GM12878 (cell line): ENCODE measurements around the gene PRKCZ. TPM values are rescaled to one million over a fixed set of nuclear protein-coding genes. Genes with fewer than 3 reads are reported as not detected.

Experiments used
- ATAC-seq: fragments of 200-7000 bp; cut with Tn5 transposase; 3 replicates; pipeline ENCODE4 v1.9.1; 2020; ENCODE audit warnings: mild to moderate bottlenecking, moderate library complexity
- BruUV-seq: library from RNA; stranded (reverse); fragments of 400-500 nt; replicated peaks from 2 replicates; lab custom pipeline; 2021; lab: Mats Ljungman, UMichigan
- CTCF ChIA-PET: fragments of 300-600 bp; sonication (Branson Sonifier 250); formaldehyde crosslinking; extraction: SDS; loops from one replicate; lab custom pipeline; 2021; ENCODE audit warnings: inconsistent platforms; lab: Yijun Ruan, JAX
- POLR2A ChIA-PET: fragments of 350-600 bp; formaldehyde crosslinking; extraction: SDS; loops from one replicate; lab custom pipeline; 2021; ENCODE audit warnings: inconsistent platforms; lab: Charles Lee
- RAD21 ChIA-PET: fragments of 300-600 bp; sonication (Branson Sonifier 250); formaldehyde crosslinking; loops from one replicate; lab custom pipeline; 2023; ENCODE audit warnings: antibody characterized with exemption; ENCODE audit not compliant: unreplicated experiment; lab: Charles Lee
- SMC1A ChIA-PET: fragments of 300-600 bp; sonication (Branson Sonifier 250); formaldehyde crosslinking; loops from one replicate; lab custom pipeline; 2023; ENCODE audit not compliant: unreplicated experiment, uncharacterized antibody; lab: Charles Lee
- DNase-seq: peaks from one replicate; pipeline ENCODE4 v3.0.0-alpha.2; 2011; ENCODE audit warnings: low read depth, low spot score
- FAIRE-seq: peaks from 3 replicates; lab custom pipeline; 2011; peaks lifted over from hg19 to GRCh38; lab: Jason Lieb, UNC
- H2AFZ ChIP-seq: 2 replicates; pipeline ENCODE4 v1.6.0; 2011; ENCODE audit warnings: low read depth, low read length, control low read depth; ENCODE audit not compliant: control insufficient read depth
- H3K27ac ChIP-seq: 2 replicates; pipeline ENCODE4 v1.5.1; 2011; ENCODE audit warnings: control low read depth; ENCODE audit not compliant: control insufficient read depth, insufficient read depth
- H3K27me3 ChIP-seq, 2 experiments: replicated peaks in 1 of 2; 2 replicates each; pipeline versions ENCODE4 v1.6.0 to v1.6.1; 2011; ENCODE audit warnings: low read length in 1 of 2; ENCODE audit not compliant: control insufficient read depth in 2 of 2, insufficient read depth in 2 of 2
- H3K36me3 ChIP-seq, 2 experiments: 2 replicates each; pipeline ENCODE4 v1.5.1; 2011; ENCODE audit warnings: low read length in 1 of 2; ENCODE audit not compliant: control insufficient read depth in 2 of 2, insufficient read depth in 2 of 2
- H3K4me1 ChIP-seq: 2 replicates; pipeline ENCODE4 v1.6.1; 2011; ENCODE audit warnings: mild to moderate bottlenecking, low read length, moderate library complexity, mixed read lengths; ENCODE audit not compliant: control insufficient read depth, insufficient read depth
- H3K4me2 ChIP-seq: 2 replicates; pipeline ENCODE4 v1.6.0; 2011; ENCODE audit warnings: control low read depth; ENCODE audit not compliant: control insufficient read depth, insufficient read depth
- H3K4me3 ChIP-seq: fragments of 200-600 bp; sonication (generic); 2 replicates; pipeline ENCODE4 v1.5.1; 2016
- H3K79me2 ChIP-seq: 2 replicates; pipeline ENCODE4 v1.6.0; 2011; ENCODE audit warnings: low read length; ENCODE audit not compliant: control insufficient read depth, insufficient read depth
- H3K9ac ChIP-seq: 2 replicates; pipeline ENCODE4 v1.8.0; 2011; ENCODE audit warnings: low read length, control low read depth, mixed read lengths; ENCODE audit not compliant: control insufficient read depth, insufficient read depth
- H3K9me3 ChIP-seq: replicated peaks from 3 replicates; pipeline ENCODE4 v1.5.1; 2011; ENCODE audit warnings: mild to moderate bottlenecking, low read length; ENCODE audit not compliant: control insufficient read depth, insufficient read depth
- H4K20me1 ChIP-seq: 2 replicates; pipeline ENCODE4 v1.6.0; 2011; ENCODE audit not compliant: control insufficient read depth, insufficient read depth
- ATF2 ChIP-seq: IDR thresholded peaks from 2 replicates; pipeline ENCODE4 v1.6.1; 2012; ENCODE audit warnings: low read length, inconsistent platforms
- ATF7 ChIP-seq: fragments of 450-650 bp; IDR thresholded peaks from 2 replicates; pipeline ENCODE4 v1.6.1; 2016; ENCODE audit warnings: low read depth, mild to moderate bottlenecking
- BCL11A ChIP-seq: IDR thresholded peaks from 2 replicates; pipeline ENCODE4 v1.6.1; 2011; ENCODE audit warnings: low read depth, low read length
- BMI1 ChIP-seq: fragments of 450-650 bp; IDR thresholded peaks from 2 replicates; pipeline ENCODE4 v1.6.1; 2016; ENCODE audit warnings: mild to moderate bottlenecking, moderate library complexity, borderline replicate concordance
- CREM ChIP-seq: IDR thresholded peaks from 2 replicates; pipeline ENCODE4 v1.6.1; 2014; ENCODE audit warnings: antibody characterized with exemption, low read depth
- EP300 ChIP-seq, 2 experiments: fragments of 150-350 bp in 1 of 2; IDR thresholded peaks; 2 replicates each; pipeline ENCODE4 v1.6.1; 2011 to 2012; ENCODE audit warnings: low read depth in 2 of 2, low read length in 2 of 2, borderline replicate concordance in 1 of 2, improper control_type of control experiment in 1 of 2, inconsistent platforms in 1 of 2; ENCODE audit not compliant: control insufficient read depth in 1 of 2
- IKZF1 ChIP-seq: fragments of 450-650 bp; conservative IDR thresholded peaks from 2 replicates; pipeline ENCODE4 v1.6.1; 2017; ENCODE audit warnings: antibody characterized with exemption, mild to moderate bottlenecking
- IRF4 ChIP-seq: IDR thresholded peaks from 2 replicates; pipeline ENCODE4 v1.6.1; 2011; ENCODE audit warnings: low read depth, low read length
- KDM1A ChIP-seq: fragments of 200-600 bp; sonication (generic); IDR thresholded peaks from 2 replicates; pipeline ENCODE4 v1.6.1; 2016; ENCODE audit warnings: borderline replicate concordance
- MAX ChIP-seq: IDR thresholded peaks from 2 replicates; pipeline ENCODE4 v1.6.1; 2012; ENCODE audit warnings: low read depth, low read length, improper control_type of control experiment
- NFXL1 ChIP-seq: fragments of 450-650 bp; IDR thresholded peaks from 2 replicates; pipeline ENCODE4 v1.6.1; 2017; ENCODE audit warnings: antibody characterized with exemption, mild to moderate bottlenecking, borderline replicate concordance
- NFYA ChIP-seq: IDR thresholded peaks from 2 replicates; pipeline ENCODE4 v1.6.1; 2011; ENCODE audit warnings: low read depth, mild to moderate bottlenecking, low read length, improper control_type of control experiment, borderline replicate concordance
- NR2F1 ChIP-seq: fragments of 450-650 bp; conservative IDR thresholded peaks from 2 replicates; pipeline ENCODE4 v1.6.1; 2017; ENCODE audit warnings: mild to moderate bottlenecking
- PBX3 ChIP-seq: IDR thresholded peaks from 2 replicates; pipeline ENCODE4 v1.6.1; 2011; ENCODE audit warnings: mild to moderate bottlenecking, low read depth, low read length, moderate library complexity; ENCODE audit not compliant: insufficient replicate concordance
- RAD21 ChIP-seq: IDR thresholded peaks from 2 replicates; pipeline ENCODE4 v1.6.1; 2011; ENCODE audit warnings: mild to moderate bottlenecking, low read depth, low read length, moderate library complexity; ENCODE audit not compliant: insufficient read depth
- RELA ChIP-seq: fragments of 450-650 bp; IDR thresholded peaks from 2 replicates; pipeline ENCODE4 v1.8.0; 2014; ENCODE audit warnings: borderline replicate concordance; ENCODE audit not compliant: partially characterized antibody
- SPI1 ChIP-seq: IDR thresholded peaks from 2 replicates; pipeline ENCODE4 v1.6.1; 2011; ENCODE audit warnings: low read depth, mild to moderate bottlenecking, low read length, moderate library complexity, borderline replicate concordance; ENCODE audit not compliant: insufficient read depth
- TARDBP ChIP-seq: IDR thresholded peaks from 2 replicates; pipeline ENCODE4 v1.6.1; 2016; ENCODE audit warnings: borderline replicate concordance
- USF2 ChIP-seq: IDR thresholded peaks from 2 replicates; pipeline ENCODE4 v1.6.1; 2011; ENCODE audit warnings: low read depth, low read length, improper control_type of control experiment, borderline replicate concordance
- ZNF622 ChIP-seq: fragments of 450-650 bp; IDR thresholded peaks from 2 replicates; pipeline ENCODE4 v1.6.1; 2017; ENCODE audit warnings: mild to moderate bottlenecking, inconsistent platforms
- ZSCAN29 ChIP-seq: fragments of 450-650 bp; IDR thresholded peaks from 2 replicates; pipeline ENCODE4 v1.6.1; 2017; ENCODE audit warnings: mild to moderate bottlenecking, moderate library complexity
- whole genome bisulfite sequencing: methylation state at CpG from one replicate; pipeline ENCODE4 v1.1.6; 2016; ENCODE audit warnings: low lambda C conversion rate; ENCODE audit not compliant: insufficient replicate concordance, insufficient coverage; ENCODE audit errors: missing lambda C conversion rate; 5-methylcytosine and 5-hydroxymethylcytosine counted together
- in situ Hi-C: fragments of 300-500 bp; cut with MboI; formaldehyde crosslinking; loops from 9 replicates; pipeline ENCODE4 v1.14.3; 2018; ENCODE audit warnings: mixed read lengths
- intact Hi-C: fragments of 100-400 bp; cut with micrococcal nuclease; formaldehyde crosslinking; loops from one replicate; pipeline ENCODE4 v1.14.2; 2022; ENCODE audit not compliant: unreplicated experiment
- polyA plus RNA-seq, 11 experiments: library from polyadenylated mRNA; depleted of rRNA in 4 of 11; unstranded in 6 of 11; stranded (reverse) in 5 of 11; fragments of >200 nt; fragmentation: Nextera tagmentation in 4 of 11; fragmentation: Illumina TruSeq in 1 of 11; extraction: Ambion mirVana in 4 of 11; extraction: Trizol in 1 of 11; gene quantifications; 1 replicate in 1 of 11; 2 replicates in 10 of 11; pipeline versions ENCODE4 v1.2.1 to v1.2.3, GENCODE V29; 2011 to 2016; ENCODE audit warnings: inconsistent platforms in 2 of 11, missing spikeins in 2 of 11, low read depth in 1 of 11
- total RNA-seq, 4 experiments: library from RNA; depleted of rRNA in 3 of 4; stranded (reverse); fragments of >200 nt in 3 of 4; fragmentation: Illumina TruSeq in 1 of 4; extraction: Trizol in 1 of 4; gene quantifications; 2 replicates each; pipeline versions ENCODE4 v1.2.1 to v1.2.3, GENCODE V29; 2013 to 2021

The PRKCZ gene
- total and polyA plus RNA-seq, 10 of the 15 experiments (the other 5 are each of a cell fraction or from before 2014, with no cell fraction given), result 0.05 to 1.9 (median 0.64) TPM; not detected in 1

GRCh38 chr1:2227346-2228156, 177.3 kb downstream of the PRKCZ start:
- Histone ChIP-seq H3K4me2 (peak overlapping the region; percentile 52; the same call in 1 of the 2 replicates), H3K9me3 (no peaks in the 10 kb centered on the region), H3K27me3 (no peaks in the 10 kb centered on the region), H3K9ac (peak overlapping the region; percentile 66), H3K79me2 (peaks cover 37% of the 10 kb centered on the region), H3K4me1 (peaks cover 14% of the 10 kb centered on the region), H2AFZ (peak overlapping the region; percentile 66), H3K4me3 (peak overlapping the region; percentile 65; the same call in 1 of the 2 replicates), H4K20me1 (0 out of 2 replicates have a peak, but pooled peaks cover 8% of the 10 kb centered on the region), H3K27ac (peak overlapping the region; percentile 30; the same call in 1 of the 2 replicates), H3K36me3 (no peaks in the 10 kb centered on the region; a peak in 1 of 4 replicates)
- ChIA-PET RAD21 (interaction anchor here (0.5 to 3.3 kb wide), 3 partner anchors 33 to 299 kb away, joined by 3 to 9 read pairs (median 6); partner anchors contain the start of genes FAAP20 and PANK4), POLR2A (interaction anchor here (0.6 to 1.0 kb wide), 2 partner anchors 28 to 103 kb away, joined by 3 to 6 read pairs; no protein-coding TSS in a partner anchor), CTCF (no interaction called here), SMC1A (no interaction called here)
- WGBS, result under 1% methylated on average over 55 of the region's 129 CpGs
- FAIRE-seq, result peak; percentile 88
- BruUV-seq, result no TSS peak
- peak; percentile 41 for DNase-seq
- peak; percentile 95 for ATAC-seq
- intact Hi-C loops (loop anchor here (5.0 kb wide), 1 partner anchor 85 kb away; no protein-coding TSS in a partner anchor), in situ Hi-C loops (no loop called here)
- TF ChIP-seq ZNF622 (no peak), USF2 (no peak), BMI1 (no peak), NFYA (no peak), NFXL1 (no peak), RELA (no peak), NR2F1 (peak; percentile 62), BCL11A (no peak), IKZF1 (peak; percentile 98), RAD21 (no peak), ATF7 (no peak), CREM (no peak), ZSCAN29 (no peak), KDM1A (no peak), ATF2 (no peak), IRF4 (no peak), EP300 (IDR thresholded peaks at IDR 0.05; ENCODE audit: borderline replicate concordance in 1 of 2, control insufficient read depth in 1 of 2, low read depth in 2 of 2, low read length in 2 of 2) (no peak), SPI1 (no peak), PBX3 (no peak), MAX (no peak), TARDBP (no peak)
